ENCODE results near the gene ZBTB39. TPM values are rescaled to one million over a fixed set of nuclear protein-coding genes. Genes with fewer than 3 reads are reported as not detected.

ZBTB39 gene
- total RNA-seq, 4 donors from 2014 or later: 3.5 to 7.2 (median 6.6) TPM

GRCh38 chr12:56994231-56994746 lies 12.1 kb downstream of the ZBTB39 start:
- DNase-seq (ENCODE audit: low spot score) (no peak), ATAC-seq (ENCODE audit: low FRiP score) (no peak)
- no peak for TF ChIP-seq CTCF (IDR thresholded peaks at IDR 0.05)

GRCh38 chr12:56993346-56993745 lies 13.0 kb downstream of the ZBTB39 start:
- DNase-seq (ENCODE audit: low spot score) (no peak), ATAC-seq (ENCODE audit: low FRiP score) (no peak)
- no peak for TF ChIP-seq CTCF (IDR thresholded peaks at IDR 0.05)

GRCh38 chr12:56991319-56992246 lies 14.8 kb downstream of the ZBTB39 start:
- DNase-seq (ENCODE audit: low spot score): no peak
- no peak for TF ChIP-seq CTCF (IDR thresholded peaks at IDR 0.05)
- ATAC-seq (ENCODE audit: low FRiP score): peak; percentile 55

GRCh38 chr12:56990648-56991318 lies 15.6 kb downstream of the ZBTB39 start:
- DNase-seq (ENCODE audit: low spot score) (no peak), ATAC-seq (ENCODE audit: low FRiP score) (no peak)
- TF ChIP-seq CTCF (IDR thresholded peaks at IDR 0.05): no peak

- no peak for TF ChIP-seq CTCF (IDR thresholded peaks at IDR 0.05)
- DNase-seq (ENCODE audit: low spot score) (no peak), ATAC-seq (ENCODE audit: low FRiP score) (no peak)
Observed at GRCh38 chr12:56989861-56990610, 16.3 kb downstream of the ZBTB39 start.

- DNase-seq (ENCODE audit: low spot score) (no peak), ATAC-seq (ENCODE audit: low FRiP score) (no peak)
- TF ChIP-seq CTCF (IDR thresholded peaks at IDR 0.05): no peak
Observed at GRCh38 chr12:56988207-56988739, 18.1 kb downstream of the ZBTB39 start.
